ENCODE results near the gene RING1.

The RING1 gene

GRCh38 chr6:33203443-33204164 lies 4.7 kb upstream of the RING1 start:
- Histone ChIP-seq H3K27ac (no peak overlapping the region), H3K4me1 (peaks cover 27% of the 10 kb centered on the region), H3K4me3 (ENCODE audit: low read depth, low read length) (no peak overlapping the region)

GRCh38 chr6:33204165-33204414 lies 4.2 kb upstream of the RING1 start:
- H3K9me3 ChIP-seq (ENCODE audit: control insufficient read depth, low read length) = no peaks in the 10 kb centered on the region
- peaks cover 36% of the 10 kb centered on the region for H3K79me2 ChIP-seq
- H3K4me3 ChIP-seq (ENCODE audit: low read depth, low read length) = peak overlapping the region; percentile 95
- TF ChIP-seq CTCF (IDR thresholded peaks at IDR 0.05) = no peak
- no peaks in the 10 kb centered on the region for H3K36me3 ChIP-seq (ENCODE audit: control insufficient read depth, insufficient read depth, low read length)
- peak overlapping the region; percentile 95 for H3K27ac ChIP-seq
- H3K4me1 ChIP-seq = peaks cover 27% of the 10 kb centered on the region
- H3K27me3 ChIP-seq (ENCODE audit: control insufficient read depth, insufficient read depth, low read length) = no peaks in the 10 kb centered on the region
- no peak overlapping the region for H3K9ac ChIP-seq
- H3K4me2 ChIP-seq (ENCODE audit: low read length) = peak overlapping the region; percentile 97
- H2AFZ ChIP-seq = peak overlapping the region; percentile 94

More at GRCh38 chr6:33203443-33204164, 4.7 kb upstream of the RING1 start:
- Histone ChIP-seq H3K27me3 (ENCODE audit: control insufficient read depth, insufficient read depth, low read length) (no peaks in the 10 kb centered on the region), H3K36me3 (ENCODE audit: control insufficient read depth, insufficient read depth, low read length) (no peaks in the 10 kb centered on the region), H3K4me2 (ENCODE audit: low read length) (peak overlapping the region; percentile 97), H2AFZ (no peak overlapping the region), H3K9me3 (ENCODE audit: control insufficient read depth, low read length) (no peaks in the 10 kb centered on the region), H3K9ac (no peak overlapping the region), H3K79me2 (peaks cover 36% of the 10 kb centered on the region)
- no peak for TF ChIP-seq CTCF (IDR thresholded peaks at IDR 0.05)

DNA sequence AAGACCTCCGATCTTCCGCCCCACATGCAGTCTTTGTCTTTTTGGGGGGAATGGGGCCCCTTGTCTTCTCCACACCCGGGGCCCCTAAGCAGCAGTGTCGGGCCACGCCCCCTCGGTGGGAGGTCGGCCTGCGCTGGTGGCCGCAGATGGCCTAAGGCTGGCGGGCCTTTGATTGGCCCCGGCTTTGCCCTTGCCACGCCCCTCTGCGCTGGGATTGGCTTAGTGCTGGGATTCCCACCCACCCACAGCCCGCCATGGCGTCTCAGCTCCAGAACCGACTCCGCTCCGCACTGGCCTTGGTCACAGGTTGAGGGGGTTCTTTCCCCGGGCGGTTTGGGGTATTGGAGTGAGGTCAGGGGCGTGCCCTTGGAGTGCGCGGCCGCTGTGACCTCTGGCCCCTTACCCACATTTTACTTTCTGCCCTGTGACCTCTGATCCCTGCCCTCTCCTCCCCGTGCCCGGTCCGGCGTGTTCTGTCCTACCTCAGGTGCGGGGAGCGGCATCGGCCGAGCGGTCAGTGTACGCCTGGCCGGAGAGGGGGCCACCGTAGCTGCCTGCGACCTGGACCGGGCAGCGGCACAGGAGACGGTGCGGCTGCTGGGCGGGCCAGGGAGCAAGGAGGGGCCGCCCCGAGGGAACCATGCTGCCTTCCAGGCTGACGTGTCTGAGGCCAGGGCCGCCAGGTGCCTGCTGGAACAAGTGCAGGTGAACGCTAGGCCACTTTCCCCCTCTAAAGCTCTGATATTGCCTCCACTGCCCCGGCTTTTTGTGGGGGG lies 3.7 kb upstream of the RING1 start, which contains the start of gene HSD17B8:
HSD17B8 (plus strand) TSS at position 241 of the 776 bp plus-strand sequence; CDS start at position 255, 14 bp downstream.
- Histone ChIP-seq H3K9ac (peak within 1 kb of the TSS; percentile 85), H2AFZ (peak within 1 kb of the TSS; percentile 94), H3K79me2 (peaks cover 34% of the 10 kb centered on the region), H3K4me2 (ENCODE audit: low read length) (peak within 1 kb of the TSS; percentile 97), H3K27me3 (ENCODE audit: control insufficient read depth, insufficient read depth, low read length) (no peaks in the 10 kb centered on the region), H3K4me1 (peaks cover 27% of the 10 kb centered on the region), H3K36me3 (ENCODE audit: control insufficient read depth, insufficient read depth, low read length) (no peaks in the 10 kb centered on the region), H3K4me3 (ENCODE audit: low read depth, low read length) (peak within 1 kb of the TSS; percentile 95), H3K27ac (peak within 1 kb of the TSS; percentile 95), H3K9me3 (ENCODE audit: control insufficient read depth, low read length) (no peaks in the 10 kb centered on the region)
- TF ChIP-seq CTCF (IDR thresholded peaks at IDR 0.05) = no peak

DNA sequence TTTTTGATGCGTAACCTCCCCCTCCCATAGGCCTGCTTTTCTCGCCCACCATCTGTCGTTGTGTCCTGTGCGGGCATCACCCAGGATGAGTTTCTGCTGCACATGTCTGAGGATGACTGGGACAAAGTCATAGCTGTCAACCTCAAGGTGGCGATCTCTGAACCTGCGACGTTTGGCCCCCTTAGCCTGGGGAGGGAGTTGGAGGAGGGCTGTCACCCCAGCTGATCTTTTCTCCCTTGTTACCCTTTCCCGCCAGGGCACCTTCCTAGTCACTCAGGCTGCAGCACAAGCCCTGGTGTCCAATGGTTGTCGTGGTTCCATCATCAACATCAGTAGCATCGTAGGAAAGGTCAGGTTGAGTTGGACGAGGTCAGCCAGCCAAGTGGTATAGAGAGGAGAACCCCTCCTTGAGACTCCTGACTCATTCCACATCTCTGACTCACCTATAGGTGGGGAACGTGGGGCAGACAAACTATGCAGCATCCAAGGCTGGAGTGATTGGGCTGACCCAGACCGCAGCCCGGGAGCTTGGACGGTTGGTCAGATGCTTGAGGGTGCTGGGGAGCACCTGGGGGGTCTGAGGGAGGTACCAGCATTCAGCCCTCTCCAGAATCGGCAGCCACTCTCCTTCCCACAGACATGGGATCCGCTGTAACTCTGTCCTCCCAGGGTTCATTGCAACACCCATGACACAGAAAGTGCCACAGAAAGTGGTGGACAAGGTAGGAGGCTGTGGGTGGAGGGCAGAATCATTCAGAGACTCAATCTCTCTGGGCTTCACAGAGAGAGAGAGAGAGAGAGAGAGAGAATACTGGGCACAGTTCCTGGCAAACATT lies 2.9 kb upstream of the RING1 start:
- Histone ChIP-seq H3K9ac (no peak overlapping the region), H2AFZ (peak overlapping the region; percentile 94), H3K79me2 (peaks cover 28% of the 10 kb centered on the region), H3K4me3 (ENCODE audit: low read depth, low read length) (peak overlapping the region; percentile 95), H3K27ac (peak overlapping the region; percentile 95), H3K27me3 (ENCODE audit: control insufficient read depth, insufficient read depth, low read length) (no peaks in the 10 kb centered on the region), H3K4me1 (peaks cover 27% of the 10 kb centered on the region), H3K4me2 (ENCODE audit: low read length) (peak overlapping the region; percentile 97), H3K36me3 (ENCODE audit: control insufficient read depth, insufficient read depth, low read length) (no peaks in the 10 kb centered on the region), H3K9me3 (ENCODE audit: control insufficient read depth, low read length) (no peaks in the 10 kb centered on the region)
- no peak for TF ChIP-seq CTCF (IDR thresholded peaks at IDR 0.05)
